Medulla oblongata (tissue), 1 donor: Measurements from ENCODE around the gene REXO1.
A peak's percentile ranks its signal among the peaks of the same experiment; 100 is the strongest.

Source experiments
- DNase-seq: peaks from one replicate; pipeline ENCODE4 v3.0.0-alpha.2; 2015; ENCODE audit errors: extremely low spot score

The REXO1 gene

DNA sequence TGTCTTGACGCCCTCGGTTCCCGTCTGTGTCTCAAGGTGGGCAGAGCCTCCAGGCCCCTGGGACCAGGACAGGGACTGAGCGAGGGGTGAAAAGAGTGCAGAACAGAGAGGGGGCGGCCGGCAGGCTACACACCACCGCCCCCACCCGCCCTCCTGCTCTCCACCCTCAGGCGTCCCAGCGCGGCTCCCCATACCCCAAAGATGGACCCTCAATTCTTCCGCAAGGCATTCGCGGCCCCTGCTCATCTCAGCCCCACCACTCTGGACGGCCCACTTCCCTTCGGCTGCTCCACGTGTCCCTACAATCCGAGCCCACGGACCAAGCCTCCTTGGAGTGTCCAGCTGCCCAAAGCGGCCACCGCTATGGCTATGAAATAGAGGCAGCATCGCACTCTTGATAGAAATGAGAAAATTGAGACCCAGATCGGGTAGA is 13.3 kb upstream of the REXO1 start:
- DNase-seq, result no peak

DNA sequence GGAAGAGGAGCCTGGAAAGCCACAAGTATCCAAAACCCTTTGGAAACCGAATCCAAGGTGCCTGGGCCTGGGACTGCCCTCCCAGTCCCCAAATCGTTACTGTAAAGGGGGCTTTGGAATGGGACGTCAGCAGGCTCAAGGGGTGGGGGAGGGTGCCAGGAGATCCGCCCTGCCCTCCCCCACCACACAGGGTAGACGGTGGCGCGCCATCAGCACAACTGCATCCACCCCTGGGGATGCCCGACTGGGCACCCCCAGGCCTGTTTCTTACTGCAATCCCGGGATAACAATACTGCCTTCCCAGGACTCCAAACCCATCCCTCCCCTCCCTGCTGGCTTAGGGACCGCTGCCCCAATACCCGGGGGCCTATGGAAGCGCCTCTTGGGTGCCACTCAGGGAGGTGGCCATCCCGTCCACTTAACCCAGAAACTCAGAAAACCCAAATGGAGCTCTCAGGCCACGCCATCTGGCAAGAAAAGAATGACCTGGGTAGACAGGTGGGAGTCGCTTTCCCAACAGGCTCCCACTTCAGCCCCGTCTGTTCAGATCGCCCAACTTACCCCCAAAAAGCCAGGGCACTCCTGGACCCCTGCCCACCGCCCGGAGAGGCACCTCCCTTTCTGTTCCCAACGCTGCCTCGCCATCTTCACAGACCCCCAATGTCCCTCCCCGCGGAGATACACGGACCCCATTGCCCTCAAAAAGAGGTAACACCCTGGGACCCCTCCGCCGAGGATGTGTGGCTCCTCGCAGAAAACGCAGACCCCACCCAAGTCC is 12.7 kb upstream of the REXO1 start:
- DNase-seq, result no peak

DNA sequence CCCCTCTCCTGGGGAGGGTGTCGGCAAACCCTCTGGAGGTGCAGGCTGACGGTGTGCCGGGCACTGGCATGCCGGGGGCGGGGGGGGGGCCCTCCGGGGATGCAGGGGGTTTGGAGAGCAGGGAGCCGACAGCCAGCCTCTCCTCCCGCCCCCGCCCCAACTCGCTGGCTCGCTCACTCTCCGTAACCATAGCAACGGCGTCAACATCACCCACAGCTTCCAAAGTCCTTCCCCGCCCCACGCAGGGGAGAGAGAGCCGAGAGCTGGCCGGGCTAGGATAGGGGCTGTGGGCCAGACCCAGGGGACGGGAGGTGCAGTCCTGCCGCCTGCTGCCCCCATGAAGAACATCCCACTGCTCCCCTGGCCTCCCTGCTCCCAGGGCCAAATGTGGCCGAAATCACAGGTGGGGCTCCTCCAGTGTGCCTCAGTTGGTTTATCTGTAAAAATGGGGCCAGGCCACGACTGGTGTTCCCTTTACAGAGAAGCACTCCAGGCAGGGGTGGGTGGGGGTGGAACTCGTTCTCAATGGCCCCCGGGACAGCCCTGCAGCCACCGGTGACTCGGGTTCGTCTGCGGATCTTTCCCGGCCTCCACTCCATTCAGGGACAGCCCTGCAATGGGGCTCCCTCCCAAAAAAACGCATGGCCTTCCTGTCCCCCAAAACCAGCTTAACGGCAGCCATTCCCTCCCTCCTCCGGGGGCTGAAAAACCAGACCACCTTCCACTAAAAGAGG is 11.9 kb upstream of the REXO1 start:
- DNase-seq, result peak; percentile 60

- no peak for DNase-seq
Observed at GRCh38 chr19:1859331-1859781, 11.1 kb upstream of the REXO1 start.

- no peak for DNase-seq
Observed at GRCh38 chr19:1858412-1859081, 10.3 kb upstream of the REXO1 start.

GRCh38 chr19:1857648-1858326 is 9.5 kb upstream of the REXO1 start:
- no peak for DNase-seq

DNA sequence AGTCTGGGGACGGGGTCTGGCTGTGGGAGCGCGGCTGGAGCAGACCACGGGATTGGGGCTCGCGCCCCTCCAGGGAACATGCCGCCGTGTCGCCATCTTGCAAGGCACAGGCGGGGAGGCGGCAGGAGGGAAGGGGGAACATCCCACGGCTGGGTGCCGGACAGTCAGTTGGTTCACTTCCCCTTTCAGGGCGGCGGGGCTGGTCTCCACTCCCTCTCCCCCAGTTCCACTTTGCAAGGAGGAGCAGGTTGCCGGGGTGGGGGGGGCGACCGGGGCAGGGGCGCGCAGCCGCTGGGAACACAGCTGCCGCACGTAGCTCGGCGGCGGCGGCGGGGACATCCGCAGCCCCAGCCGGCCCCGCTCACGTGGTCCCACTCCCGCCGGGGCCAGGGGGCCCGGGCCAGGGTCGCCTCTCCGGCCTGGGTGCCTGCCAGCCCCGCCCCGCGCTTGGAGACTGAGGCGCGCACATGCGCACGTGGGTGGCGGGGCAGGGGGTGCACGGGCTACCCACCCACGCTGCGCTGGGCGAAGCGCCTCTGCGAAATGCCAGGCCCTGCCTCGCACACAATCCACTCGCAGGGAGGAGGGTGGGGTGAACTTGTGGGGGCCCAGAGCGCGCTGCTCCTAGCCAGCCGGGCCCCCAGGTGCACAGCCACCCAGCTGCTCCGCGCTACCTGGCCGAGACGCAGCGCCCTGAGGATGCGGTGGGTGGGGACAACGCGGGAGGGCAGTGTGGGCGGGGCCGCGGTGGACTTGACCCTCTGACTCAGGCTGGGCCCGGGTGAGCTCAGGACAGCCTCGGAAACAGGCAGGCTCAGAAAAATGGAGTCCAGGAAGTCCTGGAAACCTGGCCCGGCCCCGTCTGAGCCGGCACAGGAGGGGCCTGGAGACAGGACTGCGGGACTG is 8.7 kb upstream of the REXO1 start:
- DNase-seq, result peak; percentile 68

- DNase-seq, result no peak
Observed at GRCh38 chr19:1856345-1856697, 8.0 kb upstream of the REXO1 start.

DNA sequence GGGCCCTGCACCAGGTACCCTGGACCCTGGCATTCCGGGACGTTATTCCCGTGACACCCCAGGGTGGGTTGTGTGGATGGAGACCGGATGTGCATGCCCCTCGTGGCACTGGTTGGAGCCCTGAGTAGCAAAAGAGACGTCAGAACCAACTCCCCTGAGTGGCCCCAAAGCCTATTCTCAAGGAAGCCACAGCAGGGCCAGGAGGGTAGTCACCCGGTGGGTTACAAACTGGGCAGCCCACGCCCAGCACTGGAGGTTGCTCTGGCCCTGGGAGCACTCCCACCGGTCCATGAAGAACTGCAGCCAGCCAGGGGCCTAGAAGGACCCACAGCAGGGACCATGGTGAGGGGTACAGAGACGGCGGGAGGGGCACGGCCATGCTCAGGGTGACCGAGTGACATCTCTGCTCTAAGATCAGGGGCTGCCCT is 7.6 kb upstream of the REXO1 start:
- DNase-seq, result no peak

DNA sequence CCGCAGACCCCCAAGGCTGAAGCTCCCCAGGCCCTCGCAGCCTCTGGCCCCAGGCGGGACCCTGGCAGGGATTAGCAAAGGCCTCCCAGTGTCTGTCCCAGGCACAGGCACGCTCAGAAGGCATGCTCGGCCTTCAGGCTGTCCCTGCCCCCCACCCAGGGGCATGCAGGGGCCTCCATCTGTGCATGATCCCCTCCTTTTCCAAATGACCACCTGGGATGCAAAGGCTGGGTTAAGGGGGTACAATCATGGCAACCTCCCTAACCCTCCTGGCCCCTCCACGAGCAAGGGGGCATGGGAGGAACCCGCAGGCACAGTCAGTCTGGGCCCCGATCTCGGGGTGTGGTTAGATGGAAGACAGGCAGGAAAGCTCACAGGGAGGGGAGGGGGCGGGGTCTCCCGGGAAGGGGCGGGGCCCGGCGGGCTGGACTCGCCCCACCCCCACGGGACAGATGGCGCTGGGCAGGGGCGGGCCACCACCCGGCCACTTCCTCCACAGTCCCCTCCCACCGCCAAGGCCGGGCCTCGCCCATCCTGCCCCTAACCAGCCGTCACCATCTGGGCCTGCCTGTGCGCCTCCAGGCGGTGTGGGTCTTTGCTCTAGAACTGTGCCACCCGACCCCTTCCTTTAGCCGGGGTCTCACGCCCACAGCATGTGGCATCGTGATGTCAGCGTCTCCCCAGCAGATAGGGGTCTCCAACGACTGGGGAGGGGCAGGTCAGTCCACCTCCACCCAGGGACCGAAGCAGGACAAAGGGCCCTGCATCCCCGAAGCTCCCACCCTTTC is 7.0 kb upstream of the REXO1 start:
- DNase-seq, result peak; percentile 79

DNA sequence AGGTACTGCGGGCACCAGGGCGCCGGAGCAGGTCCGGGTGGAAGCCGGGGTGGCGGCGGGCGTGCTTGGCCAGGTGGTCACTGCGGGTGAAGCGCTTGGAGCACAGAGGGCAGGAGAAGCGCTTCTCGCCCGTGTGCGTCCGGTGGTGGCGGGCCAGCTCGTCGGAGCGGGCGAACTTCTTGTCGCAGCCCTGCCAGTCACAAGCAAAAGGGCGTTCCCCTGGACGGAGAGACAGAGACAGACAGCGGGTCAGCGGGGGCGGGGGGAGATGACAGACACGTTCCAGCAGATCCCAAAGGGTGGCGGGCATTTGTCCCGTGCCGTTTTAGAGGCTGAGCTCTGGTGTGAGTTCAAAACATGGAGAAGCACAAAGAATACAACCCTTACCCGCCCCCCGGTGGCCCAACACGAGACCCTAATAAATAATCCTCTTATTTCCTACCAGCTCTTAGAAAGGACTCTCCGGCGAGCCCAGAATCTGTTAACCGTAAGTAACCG is 6.3 kb upstream of the REXO1 start:
- no peak for DNase-seq

DNA sequence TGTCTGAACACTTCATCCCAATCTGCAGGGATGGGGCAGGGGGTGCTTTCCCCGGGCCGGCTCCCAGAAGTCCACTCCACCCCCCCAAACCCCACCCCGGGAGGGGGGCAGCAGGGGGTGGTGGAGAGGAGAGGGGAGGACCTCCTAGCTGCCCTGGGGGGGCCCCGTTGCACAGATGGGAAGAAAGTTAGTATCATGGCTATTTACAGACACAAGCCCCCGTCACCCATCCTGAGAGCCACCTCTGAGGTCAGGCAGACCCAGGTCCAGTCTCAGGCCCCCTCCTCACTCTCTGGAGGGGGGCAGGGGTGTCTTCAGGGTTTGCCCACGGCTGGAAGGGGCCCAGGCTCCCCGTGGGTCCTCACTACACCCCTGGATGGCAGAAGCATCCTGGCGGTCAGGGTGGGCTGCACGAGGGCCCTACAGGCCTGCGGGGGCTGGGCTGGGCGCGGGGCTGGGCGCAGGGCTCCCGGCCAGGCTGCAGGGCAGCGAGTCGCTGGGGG is 5.8 kb upstream of the REXO1 start:
- no peak for DNase-seq

DNA sequence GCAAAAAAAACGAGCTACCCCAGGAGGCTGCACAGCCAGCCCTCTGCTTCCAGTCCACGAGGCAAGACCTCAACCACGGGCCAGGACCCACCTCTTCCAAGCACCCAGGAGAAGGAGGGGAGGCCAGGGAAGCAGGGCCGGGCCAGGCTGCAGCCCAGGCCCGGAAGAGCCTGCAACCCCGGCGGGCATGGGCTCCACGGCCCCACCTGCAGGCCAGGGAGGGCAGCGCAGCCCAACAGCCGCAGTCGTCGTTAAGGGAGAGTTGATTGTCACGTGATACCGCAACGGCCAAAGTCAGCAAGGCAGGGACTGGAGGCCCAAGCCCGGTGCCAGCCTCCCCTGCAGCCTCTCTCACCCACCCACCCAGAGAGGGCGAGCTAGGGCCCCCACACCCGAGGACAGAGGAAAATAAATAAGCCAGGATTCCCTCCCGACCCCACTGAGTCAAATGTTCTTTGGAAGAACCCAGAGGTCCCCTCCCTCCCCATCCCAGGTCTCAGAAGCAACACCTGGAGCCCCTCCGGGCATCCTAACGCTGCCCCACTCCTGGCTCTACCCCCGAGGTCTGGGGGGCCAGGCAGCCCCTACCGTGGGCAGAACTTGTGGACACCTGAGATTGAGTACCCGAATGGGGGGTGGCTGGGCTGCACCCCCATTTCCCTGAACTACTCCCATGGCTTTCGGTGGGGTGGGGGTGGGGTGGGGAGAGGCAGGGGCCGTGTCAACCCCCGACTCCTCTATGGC is 5.2 kb upstream of the REXO1 start:
- DNase-seq, result peak; percentile 67

- DNase-seq, result no peak
Observed at GRCh38 chr19:1852581-1853128, 4.4 kb upstream of the REXO1 start.

- no peak for DNase-seq
Observed at GRCh38 chr19:1851654-1852580, 3.6 kb upstream of the REXO1 start.

DNA sequence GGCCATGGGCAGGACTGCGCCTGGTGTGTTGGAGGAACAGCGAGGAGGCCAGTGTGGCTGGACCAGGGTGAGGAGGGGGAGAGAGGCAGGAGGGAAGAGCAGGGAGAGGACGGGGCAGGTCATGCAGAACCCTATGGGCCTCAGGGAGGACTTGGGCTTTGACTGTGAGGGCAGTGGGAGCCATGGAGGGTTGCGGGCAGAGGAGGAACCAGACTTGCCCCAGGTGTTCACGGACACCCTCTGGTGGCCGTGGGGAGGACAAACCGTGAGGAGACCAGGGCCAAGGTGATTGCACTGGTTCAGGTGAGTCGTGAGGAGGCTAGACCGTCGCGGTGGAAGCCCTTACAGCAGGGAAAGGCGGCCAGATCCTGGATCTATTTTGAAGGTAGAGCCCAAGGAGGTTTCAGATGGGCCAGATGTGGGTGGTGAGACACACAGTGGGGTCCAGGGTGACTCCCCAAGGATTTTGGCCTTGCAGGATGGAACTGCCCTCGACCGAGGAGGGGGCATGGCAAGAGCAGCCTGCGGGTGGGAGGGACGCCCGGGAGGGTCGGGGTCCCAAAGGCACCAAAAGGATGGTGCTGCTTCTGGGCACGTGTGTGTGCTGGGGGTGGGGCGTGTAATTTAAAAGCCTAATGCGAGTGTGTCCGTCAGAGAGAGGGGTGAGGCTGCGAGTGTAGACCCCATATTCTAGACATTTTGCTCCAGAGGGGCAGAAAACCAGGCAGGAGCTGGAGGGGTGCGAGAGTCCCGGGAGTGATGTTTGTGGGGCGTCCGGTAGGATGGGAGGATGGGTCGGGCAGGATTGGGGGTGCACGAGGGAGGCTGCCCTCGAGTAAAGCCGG is 2.7 kb upstream of the REXO1 start:
- no peak for DNase-seq
